Measurements from ENCODE around the gene SORCS3.

SORCS3 gene

DNA sequence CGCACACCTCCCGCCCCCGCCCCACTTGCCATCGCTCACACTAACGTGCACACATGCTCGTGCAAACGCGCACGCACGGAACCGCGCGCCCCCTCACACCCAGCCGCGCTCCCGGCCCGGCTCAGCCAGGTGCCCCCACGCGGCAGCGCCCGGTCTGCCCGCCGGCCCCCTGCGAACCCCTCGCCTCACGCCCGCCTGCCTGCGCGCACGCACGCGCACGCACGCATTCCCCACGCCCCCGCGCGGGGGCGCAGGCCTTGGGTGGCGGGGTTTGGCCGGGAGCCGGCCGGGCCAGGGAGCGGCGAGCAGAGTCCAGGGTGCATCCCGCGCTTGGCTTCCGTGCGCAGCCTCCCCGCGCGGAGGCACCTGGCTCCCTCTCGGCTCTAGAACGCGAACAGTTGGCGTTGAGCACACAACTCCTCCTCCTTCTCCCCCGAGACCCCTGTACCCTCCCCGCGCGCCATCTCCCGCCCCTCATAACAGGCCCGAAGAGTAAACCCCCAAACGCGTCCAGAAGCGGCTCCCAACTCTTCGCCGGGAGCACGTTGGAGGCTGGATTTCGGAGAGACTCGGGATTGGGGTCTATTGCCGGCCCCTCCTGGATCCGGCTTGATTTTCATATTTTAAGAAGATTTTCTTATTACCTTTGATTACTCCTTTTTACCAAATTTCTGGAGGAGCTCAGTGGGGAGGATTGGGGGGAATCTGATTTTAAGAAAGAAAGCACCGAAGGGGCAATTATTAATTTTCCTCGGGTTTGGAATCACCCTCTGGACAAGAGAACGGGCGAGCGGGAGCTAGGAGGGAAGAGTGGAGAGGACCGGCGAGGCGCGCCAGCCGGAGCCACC lies 527 bp upstream of the SORCS3 start:
- peaks cover 100% of the 10 kb centered on the region for H3K27me3 ChIP-seq

DNA sequence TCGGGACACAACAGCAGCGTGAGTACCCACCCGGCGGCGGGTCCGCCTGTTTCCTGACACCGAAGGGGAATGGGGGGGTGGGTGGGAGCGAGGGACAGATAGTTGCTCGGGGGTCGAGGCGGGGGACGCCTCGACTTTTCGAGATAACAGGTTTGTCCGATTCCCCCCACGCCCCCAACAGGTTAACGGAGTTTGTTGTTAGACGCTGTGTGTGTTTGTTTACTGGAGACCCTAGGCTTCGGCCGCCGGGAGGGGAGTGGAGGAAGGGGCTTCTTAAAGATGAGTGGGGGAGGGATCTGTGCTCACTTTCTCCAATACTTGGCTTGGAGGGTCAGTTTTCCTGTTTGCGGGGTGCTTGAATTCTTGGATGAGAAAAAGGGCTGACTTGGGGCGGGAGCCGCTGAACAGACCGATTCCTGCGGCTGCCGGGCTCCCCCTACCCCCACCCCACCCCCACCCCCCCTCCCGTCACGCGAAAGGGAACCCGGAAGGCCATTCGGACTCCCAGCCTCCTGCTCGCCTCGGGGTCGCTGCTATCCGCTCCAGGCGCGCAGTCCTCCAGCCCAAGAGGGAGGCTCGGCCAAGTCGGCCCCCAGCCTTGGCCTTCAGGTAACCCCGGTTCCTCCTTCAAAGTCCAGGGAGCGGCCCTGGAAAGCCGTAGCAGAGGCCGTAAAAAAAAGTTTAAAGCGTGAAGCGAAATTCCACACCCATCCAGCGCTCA lies 1.0 kb downstream of the SORCS3 start:
- no peak overlapping the region for H3K27ac ChIP-seq
- no peak overlapping the region for H3K4me3 ChIP-seq (ENCODE audit: low read depth in 1 of 2, low read length in 1 of 2)
- TF ChIP-seq, protein P1, sequence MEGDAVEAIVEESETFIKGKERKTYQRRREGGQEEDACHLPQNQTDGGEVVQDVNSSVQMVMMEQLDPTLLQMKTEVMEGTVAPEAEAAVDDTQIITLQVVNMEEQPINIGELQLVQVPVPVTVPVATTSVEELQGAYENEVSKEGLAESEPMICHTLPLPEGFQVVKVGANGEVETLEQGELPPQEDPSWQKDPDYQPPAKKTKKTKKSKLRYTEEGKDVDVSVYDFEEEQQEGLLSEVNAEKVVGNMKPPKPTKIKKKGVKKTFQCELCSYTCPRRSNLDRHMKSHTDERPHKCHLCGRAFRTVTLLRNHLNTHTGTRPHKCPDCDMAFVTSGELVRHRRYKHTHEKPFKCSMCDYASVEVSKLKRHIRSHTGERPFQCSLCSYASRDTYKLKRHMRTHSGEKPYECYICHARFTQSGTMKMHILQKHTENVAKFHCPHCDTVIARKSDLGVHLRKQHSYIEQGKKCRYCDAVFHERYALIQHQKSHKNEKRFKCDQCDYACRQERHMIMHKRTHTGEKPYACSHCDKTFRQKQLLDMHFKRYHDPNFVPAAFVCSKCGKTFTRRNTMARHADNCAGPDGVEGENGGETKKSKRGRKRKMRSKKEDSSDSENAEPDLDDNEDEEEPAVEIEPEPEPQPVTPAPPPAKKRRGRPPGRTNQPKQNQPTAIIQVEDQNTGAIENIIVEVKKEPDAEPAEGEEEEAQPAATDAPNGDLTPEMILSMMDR (IDR thresholded peaks at IDR 0.05), result no peak
- no peaks in the 10 kb centered on the region for H3K36me3 ChIP-seq
- H3K27me3 ChIP-seq, result peaks cover 100% of the 10 kb centered on the region
- no peaks in the 10 kb centered on the region for H3K9me3 ChIP-seq
- peaks cover 4 to 9% of the 10 kb centered on the region in 2 experiments for H3K4me1 ChIP-seq (ENCODE audit: control insufficient read depth in 1 of 2, insufficient read depth in 1 of 2, low read depth in 1 of 2, low read length in 1 of 2)

More for the DNA sequence above, 527 bp upstream of the SORCS3 start:
- H3K27ac ChIP-seq, result no peak overlapping the region
- TF ChIP-seq, protein P1 (IDR thresholded peaks at IDR 0.05), result no peak
- H3K4me3 ChIP-seq (ENCODE audit: low read depth in 1 of 2, low read length in 1 of 2), result no peak overlapping the region
- H3K36me3 ChIP-seq, result no peaks in the 10 kb centered on the region
- no peaks in the 10 kb centered on the region for H3K9me3 ChIP-seq
- peaks cover 4 to 9% of the 10 kb centered on the region in 2 experiments for H3K4me1 ChIP-seq (ENCODE audit: control insufficient read depth in 1 of 2, insufficient read depth in 1 of 2, low read depth in 1 of 2, low read length in 1 of 2)

GRCh38 chr10:104642658-104643302 lies 1.7 kb downstream of the SORCS3 start:
- TF ChIP-seq, protein P1 (IDR thresholded peaks at IDR 0.05), result no peak
- peaks cover 100% of the 10 kb centered on the region for H3K27me3 ChIP-seq
- no peak overlapping the region for H3K27ac ChIP-seq
- no peaks in the 10 kb centered on the region for H3K36me3 ChIP-seq
- peaks cover 4 to 9% of the 10 kb centered on the region in 2 experiments for H3K4me1 ChIP-seq (ENCODE audit: control insufficient read depth in 1 of 2, insufficient read depth in 1 of 2, low read depth in 1 of 2, low read length in 1 of 2)
- H3K4me3 ChIP-seq (ENCODE audit: low read depth in 1 of 2, low read length in 1 of 2), result no peak overlapping the region
- H3K9me3 ChIP-seq, result no peaks in the 10 kb centered on the region

DNA sequence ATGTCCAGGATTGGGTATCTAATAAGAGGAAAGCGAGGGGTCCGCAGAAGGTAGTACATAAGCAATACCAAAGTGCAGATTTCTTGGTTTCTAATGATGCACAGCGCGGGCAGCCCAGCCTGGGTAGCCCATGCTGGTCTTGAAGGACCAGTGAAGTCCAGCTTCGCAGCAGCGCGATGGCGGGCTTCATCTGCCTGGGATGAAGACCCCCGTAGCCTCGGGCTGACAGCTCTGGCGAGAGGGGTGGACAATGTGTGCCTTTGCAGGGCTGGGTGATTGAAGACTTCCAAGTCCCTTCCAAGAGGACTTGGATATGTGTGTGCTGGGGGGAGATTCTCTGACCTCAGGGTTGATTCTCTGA lies 2.2 kb downstream of the SORCS3 start:
- no peak overlapping the region for H3K4me3 ChIP-seq (ENCODE audit: low read depth in 1 of 2, low read length in 1 of 2)
- H3K9me3 ChIP-seq, result no peaks in the 10 kb centered on the region
- H3K4me1 ChIP-seq (ENCODE audit: control insufficient read depth in 1 of 2, insufficient read depth in 1 of 2, low read depth in 1 of 2, low read length in 1 of 2), result peaks cover 4 to 9% of the 10 kb centered on the region in 2 experiments
- no peak overlapping the region for H3K27ac ChIP-seq
- TF ChIP-seq, protein P1 (IDR thresholded peaks at IDR 0.05), result no peak
- no peaks in the 10 kb centered on the region for H3K36me3 ChIP-seq
- H3K27me3 ChIP-seq, result peaks cover 100% of the 10 kb centered on the region

GRCh38 chr10:104646146-104646545 lies 5.1 kb downstream of the SORCS3 start:
- peaks cover 100% of the 10 kb centered on the region for H3K27me3 ChIP-seq
- H3K9me3 ChIP-seq, result no peaks in the 10 kb centered on the region
- no peak overlapping the region for H3K27ac ChIP-seq
- H3K4me3 ChIP-seq (ENCODE audit: low read depth in 1 of 2, low read length in 1 of 2), result no peak overlapping the region
- H3K4me1 ChIP-seq (ENCODE audit: control insufficient read depth in 1 of 2, insufficient read depth in 1 of 2, low read depth in 1 of 2, low read length in 1 of 2), result peaks cover 0 to 9% of the 10 kb centered on the region in 2 experiments
- TF ChIP-seq, protein P1 (IDR thresholded peaks at IDR 0.05), result no peak
- H3K36me3 ChIP-seq, result no peaks in the 10 kb centered on the region

All from neutrophil (primary cell).